GOT3 (cell line): ENCODE results near the gene SH2B3.
A peak's percentile ranks its signal among the peaks of the same experiment; 100 is the strongest.
"Not testable (repeated sequence)": the region's sequence is repeated elsewhere in the genome, so short reads cannot be mapped to it uniquely, and the experiment has no call there.

Experiments
- DNase-seq: peaks from one replicate; lab custom pipeline; 2025; ENCODE audit warnings: mixed read lengths; lab: John Stamatoyannopoulos, UW

Gene SH2B3

GRCh38 chr12:111387747-111388323 lies 17.9 kb upstream of the SH2B3 start:
- DNase-seq: no peak

- DNase-seq: no peak
Measured at GRCh38 chr12:111389635-111390034, 16.1 kb upstream of the SH2B3 start.

- no peak for DNase-seq
Measured at GRCh38 chr12:111390910-111391309, 14.8 kb upstream of the SH2B3 start.

GRCh38 chr12:111393700-111394300 lies 11.9 kb upstream of the SH2B3 start:
- no peak for DNase-seq

- no peak for DNase-seq
Measured at GRCh38 chr12:111394480-111394879, 11.2 kb upstream of the SH2B3 start.

- DNase-seq: no peak
Measured at GRCh38 chr12:111395336-111396187, 10.2 kb upstream of the SH2B3 start.

- not testable (repeated sequence) for DNase-seq
Measured at GRCh38 chr12:111396271-111396670, 9.5 kb upstream of the SH2B3 start.

- DNase-seq: peak; percentile 42
Measured at GRCh38 chr12:111396726-111397445, 8.8 kb upstream of the SH2B3 start.

GRCh38 chr12:111398530-111398929 lies 7.2 kb upstream of the SH2B3 start:
- DNase-seq: no peak

- DNase-seq: not testable (repeated sequence)
Measured at GRCh38 chr12:111399741-111400404, 5.8 kb upstream of the SH2B3 start.

- no peak for DNase-seq
Measured at GRCh38 chr12:111401167-111401605, 4.5 kb upstream of the SH2B3 start.

GRCh38 chr12:111402490-111402824 lies 3.3 kb upstream of the SH2B3 start:
- DNase-seq: not testable (repeated sequence)

GRCh38 chr12:111404362-111405148 lies 1.2 kb upstream of the SH2B3 start:
- no peak for DNase-seq

- peak; percentile 63 for DNase-seq
Measured at GRCh38 chr12:111405149-111405858, 419 bp upstream of the SH2B3 start.

- no peak for DNase-seq
Measured at GRCh38 chr12:111406474-111407376, 1.0 kb downstream of the SH2B3 start.

- no peak for DNase-seq
Measured at GRCh38 chr12:111407377-111408115, 1.8 kb downstream of the SH2B3 start.

- DNase-seq: no peak
Measured at GRCh38 chr12:111408116-111408440, 2.4 kb downstream of the SH2B3 start.

- DNase-seq: no peak
Measured at GRCh38 chr12:111408686-111409402, 3.1 kb downstream of the SH2B3 start.
